Measurements from ENCODE around the gene SPESP1.
"Not testable (repeated sequence)": the region's sequence is repeated elsewhere in the genome, so short reads cannot be mapped to it uniquely, and the experiment has no call there.

The SPESP1 gene

DNA sequence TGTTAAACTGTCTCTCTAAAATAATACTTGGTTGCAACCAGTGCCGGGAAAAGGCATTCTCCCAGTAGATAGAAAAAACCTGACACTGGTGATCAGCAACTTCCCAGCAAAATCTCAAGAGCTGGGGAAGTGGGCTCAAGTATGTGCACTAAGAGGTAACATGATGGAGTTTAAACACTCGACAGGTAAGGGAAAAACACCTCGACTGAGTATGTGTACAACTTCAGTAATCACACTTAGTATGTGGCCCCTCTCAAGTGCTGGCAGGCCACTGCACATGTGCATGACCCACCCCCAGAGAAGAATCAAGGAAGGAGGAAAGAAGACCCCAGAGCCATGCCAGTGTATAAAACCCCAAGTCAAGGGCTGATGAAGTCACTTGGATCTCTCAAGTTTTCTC, 27.4 kb downstream of the SPESP1 start:
- in situ Hi-C loops (cut with MboI; ENCODE audit: low pct_unique_long_range_greater_than_20kb, low sequenced_read_pairs): no loop called here
- no peak for DNase-seq

DNA sequence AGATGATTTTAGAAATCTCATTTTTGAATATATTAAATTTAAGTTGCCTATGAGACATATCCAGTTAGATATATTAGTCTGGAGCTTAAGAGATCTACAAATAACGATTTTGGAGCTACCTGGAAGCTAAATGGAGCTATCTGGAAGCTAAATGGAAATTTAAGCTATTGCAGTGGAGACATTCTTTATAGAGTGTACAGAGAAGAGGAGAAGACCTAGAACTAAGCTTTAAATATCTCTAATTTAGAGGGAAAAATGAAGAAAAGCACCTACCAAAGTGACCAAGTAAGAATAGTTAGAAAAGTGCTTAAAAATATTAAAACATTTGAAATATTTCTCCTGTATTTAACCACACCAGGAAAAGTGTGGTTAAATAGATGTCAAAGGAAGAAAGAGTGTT, 28.3 kb downstream of the SPESP1 start:
- no peak for DNase-seq
- in situ Hi-C loops (cut with MboI; ENCODE audit: low pct_unique_long_range_greater_than_20kb, low sequenced_read_pairs): no loop called here

GRCh38 chr15:68962465-68962864, 32.1 kb downstream of the SPESP1 start:
- in situ Hi-C loops (cut with MboI; ENCODE audit: low pct_unique_long_range_greater_than_20kb, low sequenced_read_pairs): no loop called here
- DNase-seq: peak; percentile 27

DNA sequence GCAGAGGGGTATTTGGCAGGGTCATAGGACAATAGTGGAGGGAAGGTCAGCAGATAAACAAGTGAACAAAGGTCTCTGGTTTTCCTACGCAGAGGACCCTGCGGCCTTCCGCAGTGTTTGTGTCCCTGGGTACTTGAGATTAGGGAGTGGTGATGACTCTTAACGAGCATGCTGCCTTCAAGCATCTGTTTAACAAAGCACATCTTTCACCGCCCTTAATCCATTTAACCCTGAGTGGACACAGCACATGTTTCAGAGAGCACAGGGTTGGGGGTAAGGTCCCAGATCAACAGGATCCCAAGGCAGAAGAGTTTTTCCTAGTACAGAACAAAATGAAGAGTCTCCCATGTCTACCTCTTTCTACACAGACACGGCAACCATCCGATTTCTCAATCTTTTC, 33.4 kb downstream of the SPESP1 start:
- in situ Hi-C loops (cut with MboI; ENCODE audit: low pct_unique_long_range_greater_than_20kb, low sequenced_read_pairs); DNase-seq: not testable (repeated sequence)

DNA sequence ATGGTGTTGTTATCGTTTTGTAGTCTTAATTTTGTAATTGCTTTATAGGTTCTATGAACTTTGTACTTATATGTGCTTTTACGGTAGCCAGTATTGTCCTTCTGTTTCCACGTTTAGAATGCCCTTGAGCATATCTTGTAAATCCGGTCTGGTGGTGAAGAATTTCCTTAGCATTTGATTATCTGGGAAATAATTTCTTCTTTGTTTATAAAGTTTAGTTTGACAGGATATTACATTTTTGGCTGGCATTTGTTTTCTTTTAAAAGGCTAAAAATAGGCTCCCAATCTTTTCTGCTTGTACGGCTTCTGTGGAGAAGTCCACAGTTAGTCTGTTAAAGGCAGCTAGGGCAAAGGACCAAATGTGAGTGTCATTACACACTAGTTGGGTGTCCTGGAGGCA, 36.7 kb downstream of the SPESP1 start:
- in situ Hi-C loops (cut with MboI; ENCODE audit: low pct_unique_long_range_greater_than_20kb, low sequenced_read_pairs): no loop called here
- DNase-seq: no peak

DNA sequence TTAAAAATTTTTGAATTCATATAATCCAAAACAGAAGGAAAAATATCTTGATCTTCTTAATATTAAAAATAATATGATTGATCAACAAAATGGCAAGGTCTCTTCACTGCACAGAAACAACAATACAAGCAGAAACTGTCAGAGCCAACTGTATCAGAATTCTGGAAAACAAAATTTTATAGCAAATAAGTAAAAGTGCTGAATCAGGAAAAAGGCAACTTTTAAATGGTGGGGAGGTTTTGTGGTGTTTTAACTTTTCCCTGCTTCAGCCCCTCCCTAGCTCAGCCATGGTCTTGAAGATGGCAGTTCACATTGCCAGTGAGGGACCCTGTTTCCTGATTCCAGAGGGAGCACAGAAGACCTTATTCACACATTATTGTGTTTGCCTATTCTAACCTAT, 37.6 kb downstream of the SPESP1 start:
- DNase-seq: no peak
- in situ Hi-C loops (cut with MboI; ENCODE audit: low pct_unique_long_range_greater_than_20kb, low sequenced_read_pairs): no loop called here

DNA sequence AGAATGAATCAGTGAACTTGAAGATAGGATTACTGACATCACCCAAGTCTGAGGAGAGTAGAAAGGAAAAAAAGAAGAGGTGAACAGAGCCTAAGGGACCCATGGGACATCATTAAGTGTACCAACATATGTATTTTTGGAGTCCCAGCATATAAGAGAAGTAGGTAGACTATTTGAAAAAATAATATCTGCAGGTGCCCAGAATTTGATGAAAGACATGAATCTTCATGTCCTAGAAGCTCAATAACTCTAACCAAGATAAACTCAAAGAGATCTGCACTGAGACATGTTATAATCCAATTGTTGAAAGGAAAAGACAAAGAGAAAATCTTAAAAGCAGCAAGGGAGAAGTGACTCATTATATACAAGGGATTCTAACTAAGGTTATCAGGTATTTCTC, 39.0 kb downstream of the SPESP1 start:
- DNase-seq: no peak
- in situ Hi-C loops (cut with MboI; ENCODE audit: low pct_unique_long_range_greater_than_20kb, low sequenced_read_pairs): no loop called here

DNA sequence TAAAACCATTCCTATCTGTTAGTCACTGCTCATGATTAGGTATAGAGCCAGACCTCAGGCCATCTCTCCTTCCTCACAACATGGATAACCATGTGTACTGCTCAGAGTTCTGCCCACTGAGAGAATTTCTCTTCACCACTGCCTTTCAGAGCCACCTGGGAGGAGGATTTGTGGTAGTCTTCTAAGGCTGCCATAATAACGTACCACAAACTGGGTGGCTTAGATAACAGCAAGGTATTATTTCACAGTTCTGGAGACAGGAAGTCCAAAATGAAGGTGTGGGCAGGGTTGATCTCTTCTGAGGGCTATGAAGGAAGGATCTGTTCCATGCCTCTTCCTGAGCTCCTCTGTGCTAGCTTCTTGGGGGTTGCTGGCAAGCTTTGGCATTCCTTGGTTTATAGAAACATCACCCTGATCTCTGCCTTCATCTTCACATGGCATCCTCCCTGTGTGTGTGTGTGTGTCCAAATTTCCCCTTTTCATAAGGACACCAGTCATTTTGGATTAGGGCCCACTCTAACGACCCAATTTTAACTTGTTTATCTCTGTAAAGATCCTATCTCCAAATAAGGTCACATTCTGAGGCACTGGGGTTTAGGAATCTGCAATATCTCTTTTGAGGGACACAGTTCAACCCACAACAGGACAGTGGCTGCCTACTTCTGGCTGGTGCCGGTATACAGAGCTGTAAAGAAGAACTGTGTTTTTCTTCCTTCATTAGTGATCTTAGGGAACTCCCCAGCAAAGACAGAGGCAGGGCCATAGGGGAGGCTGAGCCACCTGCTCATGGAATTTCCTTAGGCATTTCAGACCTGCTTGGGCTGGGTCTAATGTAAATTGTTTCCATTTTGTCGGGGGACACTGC, 42.1 kb downstream of the SPESP1 start:
- no peak for DNase-seq
- in situ Hi-C loops (cut with MboI; ENCODE audit: low pct_unique_long_range_greater_than_20kb, low sequenced_read_pairs): no loop called here

GRCh38 chr15:68975651-68976160, 45.4 kb downstream of the SPESP1 start:
- DNase-seq; in situ Hi-C loops (cut with MboI; ENCODE audit: low pct_unique_long_range_greater_than_20kb, low sequenced_read_pairs): not testable (repeated sequence)

DNA sequence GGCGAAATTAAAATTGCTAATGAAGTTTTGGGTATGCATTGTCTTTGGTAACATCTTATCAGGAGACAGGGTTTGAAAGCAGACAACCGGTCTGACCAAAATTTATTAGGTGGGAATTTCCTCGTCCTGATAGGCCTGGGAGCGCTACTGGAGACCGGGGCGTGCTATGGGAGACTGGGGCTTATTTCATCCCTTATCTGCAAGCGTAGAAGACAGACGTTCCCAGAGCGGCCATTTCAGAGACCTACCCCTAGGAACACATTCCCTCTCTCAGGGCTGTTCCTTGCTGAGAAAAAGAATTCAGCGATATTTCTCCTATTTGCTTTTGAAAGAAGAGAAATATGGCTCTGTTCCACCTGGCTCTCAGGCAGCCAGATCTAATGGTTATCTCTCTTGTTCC, 47.1 kb downstream of the SPESP1 start:
- in situ Hi-C loops (cut with MboI; ENCODE audit: low pct_unique_long_range_greater_than_20kb, low sequenced_read_pairs); DNase-seq: not testable (repeated sequence)

- no peak for DNase-seq
- in situ Hi-C loops (cut with MboI; ENCODE audit: low pct_unique_long_range_greater_than_20kb, low sequenced_read_pairs): no loop called here
Observed at GRCh38 chr15:68979006-68979405, 48.7 kb downstream of the SPESP1 start.

DNA sequence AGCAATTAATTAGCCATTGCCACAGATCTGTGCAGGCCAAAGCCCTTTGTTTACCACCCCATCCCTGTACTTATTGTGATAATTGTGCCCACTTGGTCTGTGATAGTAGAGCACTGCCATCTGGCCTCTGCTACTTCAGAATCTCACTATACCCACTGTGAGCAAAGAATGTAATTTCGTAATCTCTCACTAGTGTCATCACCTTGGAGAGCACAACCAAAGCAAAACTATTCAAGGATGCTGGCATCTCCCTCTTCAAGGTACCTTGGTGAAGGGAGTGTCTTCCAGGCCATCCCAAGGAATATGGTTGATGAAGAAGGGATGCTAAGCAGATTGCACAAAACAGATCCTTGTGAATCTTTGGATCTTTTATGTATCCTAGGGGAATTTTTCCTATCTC, 49.5 kb downstream of the SPESP1 start:
- no peak for DNase-seq
- in situ Hi-C loops (cut with MboI; ENCODE audit: low pct_unique_long_range_greater_than_20kb, low sequenced_read_pairs): no loop called here

GRCh38 chr15:68980786-68981185, 50.5 kb downstream of the SPESP1 start:
- in situ Hi-C loops (cut with MboI; ENCODE audit: low pct_unique_long_range_greater_than_20kb, low sequenced_read_pairs): no loop called here
- no peak for DNase-seq

DNA sequence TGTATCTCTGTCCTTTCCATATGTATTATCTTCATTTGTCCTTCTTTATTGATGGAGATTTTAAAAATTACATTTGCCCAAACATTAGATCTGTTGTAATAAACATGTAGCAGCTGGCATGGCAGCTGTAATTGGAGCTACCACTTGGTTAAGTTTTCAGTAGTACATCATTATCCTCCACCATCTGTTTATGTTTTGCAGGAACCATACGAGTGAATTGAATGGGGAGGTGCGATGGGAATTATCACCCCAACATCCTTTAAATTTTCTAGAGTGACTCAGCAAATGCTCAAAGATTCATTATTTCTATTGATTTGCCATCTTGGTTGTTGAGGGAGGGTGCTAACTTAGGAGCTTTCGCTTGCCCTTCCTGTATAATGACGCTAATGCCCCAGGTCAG, 51.6 kb downstream of the SPESP1 start:
- DNase-seq: no peak
- in situ Hi-C loops (cut with MboI; ENCODE audit: low pct_unique_long_range_greater_than_20kb, low sequenced_read_pairs): no loop called here

- in situ Hi-C loops (cut with MboI; ENCODE audit: low pct_unique_long_range_greater_than_20kb, low sequenced_read_pairs): no loop called here
- DNase-seq: no peak
Observed at GRCh38 chr15:68982976-68983563, 52.7 kb downstream of the SPESP1 start.

- DNase-seq: no peak
- in situ Hi-C loops (cut with MboI; ENCODE audit: low pct_unique_long_range_greater_than_20kb, low sequenced_read_pairs): no loop called here
Observed at GRCh38 chr15:68983961-68984481, 53.7 kb downstream of the SPESP1 start.

- no peak for DNase-seq
- in situ Hi-C loops (cut with MboI; ENCODE audit: low pct_unique_long_range_greater_than_20kb, low sequenced_read_pairs): no loop called here
Observed at GRCh38 chr15:68984586-68984985, 54.3 kb downstream of the SPESP1 start.

DNA sequence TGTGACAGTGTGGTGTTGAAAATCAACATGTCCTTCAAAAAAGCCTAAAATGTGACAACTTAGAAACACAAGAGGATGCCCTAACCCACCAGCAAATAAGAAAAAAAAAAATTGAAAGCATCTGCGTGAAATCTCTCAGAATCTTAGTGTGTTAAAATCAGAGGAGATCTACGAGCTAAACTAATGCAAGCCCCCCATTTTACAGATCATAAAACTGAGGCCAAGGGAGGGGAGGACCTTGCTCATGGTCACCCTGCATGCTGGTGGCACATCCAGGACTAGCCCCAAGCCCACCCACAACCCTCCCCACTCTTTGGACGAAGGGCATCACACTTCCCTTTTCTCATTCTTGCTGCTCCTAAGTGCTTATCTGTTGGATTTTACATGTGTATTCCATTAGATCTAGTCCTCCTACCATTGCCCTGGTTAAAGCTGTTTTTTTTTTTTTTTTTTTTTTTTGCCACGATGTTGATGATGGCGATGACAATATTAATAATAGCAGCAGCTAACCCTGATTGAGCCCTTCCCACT, 55.1 kb downstream of the SPESP1 start:
- peak; percentile 11 for DNase-seq
- in situ Hi-C loops (cut with MboI; ENCODE audit: low pct_unique_long_range_greater_than_20kb, low sequenced_read_pairs): no loop called here

GRCh38 chr15:68986322-68986721, 56.0 kb downstream of the SPESP1 start:
- DNase-seq: no peak
- in situ Hi-C loops (cut with MboI; ENCODE audit: low pct_unique_long_range_greater_than_20kb, low sequenced_read_pairs): no loop called here

GRCh38 chr15:68987120-68987519, 56.8 kb downstream of the SPESP1 start:
- in situ Hi-C loops (cut with MboI; ENCODE audit: low pct_unique_long_range_greater_than_20kb, low sequenced_read_pairs): no loop called here
- DNase-seq: no peak
